ENCODE results near the gene UBLCP1. TPM values are rescaled to one million over a fixed set of nuclear protein-coding genes. Genes with fewer than 3 reads are reported as not detected.

The UBLCP1 gene, protein sequence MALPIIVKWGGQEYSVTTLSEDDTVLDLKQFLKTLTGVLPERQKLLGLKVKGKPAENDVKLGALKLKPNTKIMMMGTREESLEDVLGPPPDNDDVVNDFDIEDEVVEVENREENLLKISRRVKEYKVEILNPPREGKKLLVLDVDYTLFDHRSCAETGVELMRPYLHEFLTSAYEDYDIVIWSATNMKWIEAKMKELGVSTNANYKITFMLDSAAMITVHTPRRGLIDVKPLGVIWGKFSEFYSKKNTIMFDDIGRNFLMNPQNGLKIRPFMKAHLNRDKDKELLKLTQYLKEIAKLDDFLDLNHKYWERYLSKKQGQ
- 6.8 and 12.1 TPM in 2 replicates for total RNA-seq

DNA sequence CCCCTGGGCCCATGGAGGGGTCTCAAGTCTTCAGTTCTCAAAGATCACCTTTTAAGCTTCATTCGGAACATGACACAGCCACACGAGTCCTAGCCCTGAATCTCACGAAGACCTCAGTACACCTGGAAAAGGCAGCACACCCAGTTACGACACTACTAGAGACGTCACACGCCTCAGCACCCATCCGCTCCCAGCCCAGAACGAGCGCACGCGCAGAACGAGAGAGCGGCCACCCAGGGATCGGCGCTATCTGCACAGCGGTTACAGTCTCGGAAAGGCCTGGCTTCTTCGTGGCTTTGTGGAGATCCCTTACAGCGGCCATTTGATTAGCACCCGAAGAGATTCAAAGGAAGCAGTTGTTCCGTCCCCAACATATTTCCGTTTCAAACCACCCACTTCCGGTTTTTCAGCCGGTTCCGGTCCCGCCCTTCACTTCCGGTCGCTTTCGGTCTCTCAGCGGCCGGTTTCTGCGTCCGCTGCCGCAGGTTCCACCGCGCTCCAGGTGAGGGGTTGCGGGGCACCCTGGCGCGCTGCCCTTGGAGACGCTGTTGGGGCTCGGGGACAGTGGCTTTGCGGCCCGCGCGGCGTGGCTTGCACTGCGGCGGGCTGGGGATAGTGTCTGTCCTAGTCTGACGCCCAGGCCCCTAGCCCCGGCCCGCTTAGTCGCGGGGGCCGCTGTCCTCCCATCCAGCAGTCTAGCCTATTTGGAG lies at the start of gene UBLCP1:
Gene UBLCP1, plus strand, starts transcription at position 432 of the 710 bp plus-strand sequence. CDS start 5,626 bp downstream, outside the sequence.

GRCh38 chr5:159330131-159330800 lies 67.2 kb downstream of the UBLCP1 start, which contains the start of gene IL12B:
TSS of gene IL12B (minus strand) at chr5:159330487. CDS start at chr5:159326782, 3,705 bp downstream.

Other genes starting within 250 kb of the UBLCP1 start
- 1.3 and 3.2 TPM in 2 replicates for gene EBF1, start 163.4 kb upstream of the UBLCP1 start, total RNA-seq
- gene RNF145, start 53.7 kb upstream of the UBLCP1 start, total RNA-seq = 59.3 and 63.5 TPM in 2 replicates
- not detected in 2 replicates for gene IL12B, start 67.2 kb downstream of the UBLCP1 start, total RNA-seq